ENCODE measurements around the gene GRPEL2.

Gene GRPEL2

GRCh38 chr5:149379818-149380374 is 34.6 kb downstream of the GRPEL2 start:
- TF ChIP-seq, protein P1, sequence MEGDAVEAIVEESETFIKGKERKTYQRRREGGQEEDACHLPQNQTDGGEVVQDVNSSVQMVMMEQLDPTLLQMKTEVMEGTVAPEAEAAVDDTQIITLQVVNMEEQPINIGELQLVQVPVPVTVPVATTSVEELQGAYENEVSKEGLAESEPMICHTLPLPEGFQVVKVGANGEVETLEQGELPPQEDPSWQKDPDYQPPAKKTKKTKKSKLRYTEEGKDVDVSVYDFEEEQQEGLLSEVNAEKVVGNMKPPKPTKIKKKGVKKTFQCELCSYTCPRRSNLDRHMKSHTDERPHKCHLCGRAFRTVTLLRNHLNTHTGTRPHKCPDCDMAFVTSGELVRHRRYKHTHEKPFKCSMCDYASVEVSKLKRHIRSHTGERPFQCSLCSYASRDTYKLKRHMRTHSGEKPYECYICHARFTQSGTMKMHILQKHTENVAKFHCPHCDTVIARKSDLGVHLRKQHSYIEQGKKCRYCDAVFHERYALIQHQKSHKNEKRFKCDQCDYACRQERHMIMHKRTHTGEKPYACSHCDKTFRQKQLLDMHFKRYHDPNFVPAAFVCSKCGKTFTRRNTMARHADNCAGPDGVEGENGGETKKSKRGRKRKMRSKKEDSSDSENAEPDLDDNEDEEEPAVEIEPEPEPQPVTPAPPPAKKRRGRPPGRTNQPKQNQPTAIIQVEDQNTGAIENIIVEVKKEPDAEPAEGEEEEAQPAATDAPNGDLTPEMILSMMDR (IDR thresholded peaks at IDR 0.05; ENCODE audit: borderline replicate concordance, insufficient read depth, low read depth, low read length), result no peak
- H3K4me3 ChIP-seq (ENCODE audit: low read depth, low read length), result no peak overlapping the region

GRCh38 chr5:149380466-149381121 is 35.3 kb downstream of the GRPEL2 start:
- H3K4me3 ChIP-seq (ENCODE audit: low read depth, low read length), result no peak overlapping the region

DNA sequence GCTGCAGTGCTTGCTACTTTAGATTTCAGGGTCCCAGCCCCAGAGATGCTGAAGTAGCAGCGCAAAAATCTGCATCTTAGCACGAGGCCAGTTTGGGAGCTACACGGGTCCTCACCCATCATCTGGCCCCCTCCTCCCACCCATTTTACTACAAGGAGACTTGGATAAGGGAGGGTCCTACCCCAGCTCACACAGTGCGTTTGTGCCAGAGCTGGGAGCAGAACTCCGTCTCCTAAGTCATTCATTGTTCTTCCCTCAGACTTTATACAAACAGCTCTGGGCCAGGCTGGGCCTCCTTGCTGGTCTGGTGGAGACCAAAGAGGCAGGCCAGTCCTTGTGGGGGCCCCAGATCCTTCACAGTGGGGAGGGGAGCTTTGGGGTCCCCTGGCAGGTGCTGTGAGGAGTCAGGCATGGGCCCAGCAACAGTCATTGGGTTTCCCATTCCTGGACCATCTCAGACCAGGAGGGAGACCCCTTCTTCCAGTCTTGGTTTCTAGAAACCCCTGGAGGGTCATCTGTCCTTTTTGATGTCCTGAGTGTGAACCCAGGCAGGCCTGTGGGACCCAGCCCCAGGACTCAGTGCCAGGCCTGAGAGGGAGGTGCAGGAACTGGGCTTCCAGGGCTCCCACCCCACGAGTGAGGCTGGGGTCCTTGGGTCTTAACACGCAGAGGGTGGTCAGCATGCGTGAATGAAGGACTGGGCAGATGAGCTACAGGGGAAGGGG is 36.1 kb downstream of the GRPEL2 start:
- TF ChIP-seq, protein P1 (IDR thresholded peaks at IDR 0.05; ENCODE audit: borderline replicate concordance, insufficient read depth, low read depth, low read length), result no peak
- no peak overlapping the region for H3K4me3 ChIP-seq (ENCODE audit: low read depth, low read length)

More at GRCh38 chr5:149380466-149381121, 35.3 kb downstream of the GRPEL2 start:
- TF ChIP-seq, protein P1 (IDR thresholded peaks at IDR 0.05; ENCODE audit: borderline replicate concordance, insufficient read depth, low read depth, low read length), result no peak

- TF ChIP-seq, protein P1 (IDR thresholded peaks at IDR 0.05; ENCODE audit: borderline replicate concordance, insufficient read depth, low read depth, low read length), result peak; percentile 94
- H3K4me3 ChIP-seq (ENCODE audit: low read depth, low read length), result no peak overlapping the region
These were observed 36.7 kb downstream of the GRPEL2 start for GRCh38 chr5:149381986-149382338.

DNA sequence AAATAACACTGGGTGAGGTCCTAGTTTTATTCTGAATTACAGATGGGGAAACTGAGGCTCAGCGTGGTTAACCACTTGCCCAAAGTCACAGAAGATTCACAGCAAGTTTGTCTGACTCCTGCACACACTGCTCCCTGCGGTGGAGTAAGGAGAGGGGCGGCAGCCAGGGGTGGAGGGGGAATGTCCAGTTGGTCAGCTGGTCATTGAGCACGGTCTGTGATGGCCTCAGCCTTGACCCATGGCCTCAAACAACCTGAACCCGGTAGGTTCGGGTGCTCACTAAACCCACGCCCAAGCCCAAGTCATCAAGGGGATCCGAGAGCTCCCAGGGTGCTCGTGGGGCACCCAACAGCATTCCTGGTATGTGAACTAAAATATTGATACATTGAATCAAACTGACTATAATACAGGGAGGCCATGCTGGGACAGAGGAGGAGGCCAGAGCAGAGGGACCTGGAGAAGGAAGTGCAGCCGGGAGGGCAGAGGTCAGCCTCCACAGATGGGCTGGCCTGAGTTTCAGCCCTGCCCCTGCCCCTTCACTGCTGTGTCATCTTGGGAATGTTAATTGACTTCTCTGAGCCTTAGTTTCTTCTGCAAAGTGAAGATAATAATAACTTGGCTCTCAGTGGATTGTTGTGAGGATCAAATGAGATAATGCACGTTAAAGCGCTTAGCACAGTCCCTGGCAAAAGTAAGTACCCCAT is 37.4 kb downstream of the GRPEL2 start:
- TF ChIP-seq, protein P1 (IDR thresholded peaks at IDR 0.05; ENCODE audit: borderline replicate concordance, insufficient read depth, low read depth, low read length), result no peak
- no peak overlapping the region for H3K4me3 ChIP-seq (ENCODE audit: low read depth, low read length)

- TF ChIP-seq, protein P1 (IDR thresholded peaks at IDR 0.05; ENCODE audit: borderline replicate concordance, insufficient read depth, low read depth, low read length), result no peak
These were observed 38.1 kb downstream of the GRPEL2 start for GRCh38 chr5:149383399-149383798.

More at GRCh38 chr5:149383399-149383798, 38.1 kb downstream of the GRPEL2 start:
- no peak overlapping the region for H3K4me3 ChIP-seq (ENCODE audit: low read depth, low read length)
